NCI-H1436 (cell line): ENCODE measurements around the gene RPL7A.
"Not testable (repeated sequence)": the region's sequence is repeated elsewhere in the genome, so short reads cannot be mapped to it uniquely, and the experiment has no call there.

Experiments
- DNase-seq: peaks from one replicate; lab custom pipeline; 2025; lab: John Stamatoyannopoulos, UW

Gene RPL7A

GRCh38 chr9:133389025-133389557, 41.1 kb downstream of the RPL7A start:
- DNase-seq, result no peak

- DNase-seq, result no peak
Measured at GRCh38 chr9:133389562-133389961, 41.5 kb downstream of the RPL7A start.

DNA sequence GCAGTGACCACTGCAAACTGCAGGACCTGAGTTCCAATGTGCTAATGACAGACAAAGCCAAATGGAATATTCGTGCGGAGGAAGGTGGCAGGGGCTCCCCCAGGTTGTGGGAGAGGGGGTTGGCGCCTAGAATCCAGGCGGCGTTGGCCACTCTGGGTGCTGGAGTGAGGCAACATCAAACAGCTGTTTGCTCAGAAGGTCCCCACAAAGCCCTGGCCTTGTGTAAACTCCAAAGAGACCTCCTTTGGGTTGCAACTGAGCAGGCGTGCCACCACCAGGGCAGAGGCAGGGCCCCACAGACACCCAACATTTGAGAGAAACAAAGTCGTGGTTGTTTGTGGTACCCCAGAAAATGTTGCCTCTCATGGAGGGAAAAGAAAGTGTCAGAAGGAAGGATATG, 42.7 kb downstream of the RPL7A start:
- no peak for DNase-seq

GRCh38 chr9:133391449-133391848, 43.4 kb downstream of the RPL7A start:
- DNase-seq, result not testable (repeated sequence)

DNA sequence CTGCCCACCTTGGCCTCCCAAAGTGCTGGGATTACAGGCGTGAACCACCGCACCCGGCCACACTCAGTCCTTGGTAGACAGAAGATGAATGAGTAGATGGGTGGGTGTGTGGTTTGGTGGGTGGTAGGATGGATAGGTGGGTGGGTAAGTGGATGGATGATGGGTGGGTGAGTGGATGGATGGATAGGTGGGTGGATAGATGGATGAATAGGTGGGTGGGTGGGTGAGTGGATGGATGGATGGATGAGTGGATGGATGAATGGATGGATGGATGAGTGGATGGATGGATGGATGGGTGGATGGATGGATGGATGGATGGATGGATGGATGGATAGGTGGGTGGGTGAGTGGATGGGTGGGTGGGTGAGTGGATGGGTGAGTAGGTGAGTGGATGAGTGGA, 44.3 kb downstream of the RPL7A start:
- DNase-seq, result not testable (repeated sequence)

DNA sequence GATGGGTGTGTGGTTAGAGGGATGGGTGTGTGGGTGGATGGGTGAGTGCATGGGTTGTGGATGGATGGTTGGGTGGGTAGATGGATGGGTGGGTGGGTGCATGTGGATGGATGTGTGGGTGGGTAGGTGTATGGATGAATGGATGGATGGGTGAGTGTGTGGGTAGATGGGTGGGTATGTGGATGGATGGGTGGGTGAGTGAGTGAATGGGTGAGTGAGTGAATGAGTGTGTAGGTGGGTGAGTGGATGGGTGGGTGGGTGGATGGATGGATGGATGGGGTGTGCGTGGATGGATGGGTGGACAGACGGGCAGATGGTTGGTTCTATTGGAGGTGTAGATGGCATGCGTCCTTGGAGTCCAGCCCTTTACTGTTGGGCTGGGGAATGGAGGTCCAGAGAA, 45.4 kb downstream of the RPL7A start:
- DNase-seq, result no peak

GRCh38 chr9:133394687-133395271, 46.8 kb downstream of the RPL7A start:
- no peak for DNase-seq

DNA sequence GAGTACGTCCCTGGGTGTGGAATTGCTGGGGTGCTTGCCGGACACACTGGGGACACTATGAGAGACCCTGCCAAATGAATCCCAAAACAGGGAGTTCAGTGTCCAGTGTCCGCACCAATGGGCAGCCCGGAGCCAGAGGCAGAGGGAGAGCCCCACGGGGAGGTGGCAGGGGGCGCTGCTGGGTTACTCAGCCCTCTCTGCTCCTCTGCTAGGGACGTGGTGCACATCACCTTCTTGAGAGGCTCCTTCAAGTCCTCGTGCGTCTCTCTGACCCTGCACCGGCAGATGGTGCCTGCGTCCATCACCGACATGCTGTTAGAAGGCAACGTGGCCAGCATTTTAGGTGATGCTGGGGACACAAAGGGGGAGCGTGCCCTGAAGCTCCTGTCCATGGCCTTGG, 48.9 kb downstream of the RPL7A start:
- no peak for DNase-seq

DNA sequence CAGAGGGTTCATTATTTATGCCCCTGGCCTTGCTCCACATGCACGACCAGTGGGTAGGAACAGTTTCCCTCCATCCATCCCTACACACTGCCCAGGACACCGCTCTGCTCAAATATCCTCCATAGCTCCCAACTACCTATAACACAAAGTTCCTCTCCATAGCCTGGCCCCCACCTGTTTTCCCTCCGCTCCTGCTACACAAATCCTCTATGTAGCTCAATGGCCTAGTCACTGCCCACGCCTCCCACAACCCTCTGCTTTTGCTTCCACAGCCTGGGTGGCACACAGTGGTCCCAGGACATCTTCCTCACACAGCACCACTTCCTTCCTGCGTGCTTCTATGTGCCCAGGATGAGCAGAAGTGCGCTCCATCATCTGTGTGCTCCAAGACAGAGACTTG, 49.4 kb downstream of the RPL7A start:
- no peak for DNase-seq

DNA sequence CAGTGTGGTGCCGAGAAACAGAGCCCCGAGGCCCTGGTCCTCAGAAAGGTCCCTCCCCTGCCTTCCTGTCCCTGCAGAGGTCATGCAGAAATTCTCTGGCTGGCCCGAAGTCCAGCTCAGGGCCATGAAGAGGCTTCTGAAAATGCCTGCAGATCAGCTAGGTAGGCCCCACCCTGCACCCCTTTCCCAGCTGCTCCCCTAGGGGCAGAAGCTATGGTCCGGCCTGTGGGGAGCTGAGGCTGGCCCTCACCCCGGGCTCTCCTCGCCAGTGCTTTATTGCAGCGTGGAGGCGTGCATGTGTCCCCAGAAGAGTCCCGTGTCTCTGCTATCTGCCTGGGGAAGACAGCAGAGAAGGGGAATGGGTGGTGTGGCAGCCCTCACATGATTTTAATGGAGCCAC, 49.9 kb downstream of the RPL7A start:
- DNase-seq, result no peak

- no peak for DNase-seq
Measured at GRCh38 chr9:133400292-133400691, 52.3 kb downstream of the RPL7A start.
